ENCODE measurements around the gene GRK3. TPM values are rescaled to one million over a fixed set of nuclear protein-coding genes. Genes with fewer than 3 reads are reported as not detected.

The GRK3 gene
- total and polyA plus RNA-seq, 4 experiments from 2014 or later = 0.11 to 3.2 (median 1.5) TPM

- ChIA-PET POLR2A (ENCODE audit: partially characterized antibody) (no interaction called here), CTCF (ENCODE audit: partially characterized antibody) (no interaction called here)
- H3K9me3 Mint-ChIP-seq = no peaks in the 10 kb centered on the region
- no peak for DNase-seq
- no peak overlapping the region for H3K4me3 ChIP-seq (ENCODE audit: low read length in 2 of 2)
- H3K27ac Mint-ChIP-seq = no peak overlapping the region
- H3K4me1 Mint-ChIP-seq = no peaks in the 10 kb centered on the region
- H3K4me1 ChIP-seq (ENCODE audit: insufficient read depth, low read length) = no peaks in the 10 kb centered on the region
- intact Hi-C loops (cut with micrococcal nuclease) = no loop called here
- no peaks in the 10 kb centered on the region for H3K27me3 Mint-ChIP-seq
- no peaks in the 10 kb centered on the region for H3K36me3 ChIP-seq (ENCODE audit: insufficient read depth, low read length)
- no peak overlapping the region for H3K4me3 Mint-ChIP-seq
- no peaks in the 10 kb centered on the region for H3K9me3 ChIP-seq (ENCODE audit: control insufficient read depth in 1 of 2, low read length in 2 of 2)
- H3K36me3 Mint-ChIP-seq = peaks cover 0 to 1% of the 10 kb centered on the region in 2 donors
- H3K27me3 ChIP-seq (ENCODE audit: insufficient read depth, low read length) = no peaks in the 10 kb centered on the region
- H3K27ac ChIP-seq (ENCODE audit: low read depth, low read length) = no peak overlapping the region
Observed at GRCh38 chr22:25716637-25717036, 152.2 kb downstream of the GRK3 start.

GRCh38 chr22:25718135-25718840 lies 153.8 kb downstream of the GRK3 start:
- Histone ChIP-seq H3K9me3 (ENCODE audit: control insufficient read depth in 1 of 2, low read length in 2 of 2) (no peaks in the 10 kb centered on the region), H3K4me1 (ENCODE audit: insufficient read depth, low read length) (no peaks in the 10 kb centered on the region), H3K36me3 (ENCODE audit: insufficient read depth, low read length) (no peaks in the 10 kb centered on the region), H3K4me3 (ENCODE audit: low read length in 2 of 2) (no peak overlapping the region), H3K27me3 (ENCODE audit: insufficient read depth, low read length) (no peaks in the 10 kb centered on the region), H3K27ac (ENCODE audit: low read depth, low read length) (no peak overlapping the region)
- CTCF ChIA-PET (ENCODE audit: partially characterized antibody) = no interaction called here
- intact Hi-C loops (cut with micrococcal nuclease) = no loop called here
- Mint-ChIP-seq H3K9me3 (no peaks in the 10 kb centered on the region), H3K4me3 (no peak overlapping the region), H3K4me1 (no peaks in the 10 kb centered on the region), H3K27me3 (no peaks in the 10 kb centered on the region), H3K36me3 (no peaks in the 10 kb centered on the region), H3K27ac (no peak overlapping the region)
- POLR2A ChIA-PET (ENCODE audit: partially characterized antibody) = no interaction called here
- no peak for DNase-seq

DNA sequence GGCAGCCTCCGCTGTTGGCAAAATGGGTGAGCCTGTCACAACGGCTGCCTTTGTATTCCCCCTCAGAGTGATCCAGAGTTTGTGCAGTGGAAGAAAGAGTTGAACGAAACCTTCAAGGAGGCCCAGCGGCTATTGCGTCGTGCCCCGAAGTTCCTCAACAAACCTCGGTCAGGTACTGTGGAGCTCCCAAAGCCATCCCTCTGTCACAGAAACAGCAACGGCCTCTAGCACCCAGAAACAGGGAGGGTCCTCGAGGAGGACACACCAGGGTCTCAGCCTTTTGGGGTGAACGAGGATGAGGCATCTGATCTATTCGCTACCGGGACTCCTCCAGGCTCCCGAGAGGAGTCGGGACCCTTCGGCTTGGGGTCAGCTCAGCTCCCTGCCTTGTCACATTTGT lies 157.7 kb downstream of the GRK3 start:
- H3K27ac ChIP-seq (ENCODE audit: low read depth, low read length) = no peak overlapping the region
- no peaks in the 10 kb centered on the region for H3K9me3 ChIP-seq (ENCODE audit: control insufficient read depth in 1 of 2, low read length in 2 of 2)
- H3K27ac Mint-ChIP-seq = no peak overlapping the region
- H3K4me1 ChIP-seq (ENCODE audit: insufficient read depth, low read length) = no peaks in the 10 kb centered on the region
- no peaks in the 10 kb centered on the region for H3K27me3 Mint-ChIP-seq
- H3K4me1 Mint-ChIP-seq = no peaks in the 10 kb centered on the region
- no peaks in the 10 kb centered on the region for H3K9me3 Mint-ChIP-seq
- no peak overlapping the region for H3K4me3 ChIP-seq (ENCODE audit: low read length in 2 of 2)
- H3K4me3 Mint-ChIP-seq = no peak overlapping the region
- ChIA-PET CTCF (ENCODE audit: partially characterized antibody) (no interaction called here), POLR2A (ENCODE audit: partially characterized antibody) (no interaction called here)
- no peaks in the 10 kb centered on the region for H3K36me3 Mint-ChIP-seq
- no peak for DNase-seq
- no peaks in the 10 kb centered on the region for H3K27me3 ChIP-seq (ENCODE audit: insufficient read depth, low read length)
- no peaks in the 10 kb centered on the region for H3K36me3 ChIP-seq (ENCODE audit: insufficient read depth, low read length)
- intact Hi-C loops (cut with micrococcal nuclease) = no loop called here

- Histone ChIP-seq H3K4me3 (ENCODE audit: low read length in 2 of 2) (no peak overlapping the region), H3K36me3 (ENCODE audit: insufficient read depth, low read length) (no peaks in the 10 kb centered on the region), H3K9me3 (ENCODE audit: control insufficient read depth in 1 of 2, low read length in 2 of 2) (no peaks in the 10 kb centered on the region), H3K4me1 (ENCODE audit: insufficient read depth, low read length) (no peaks in the 10 kb centered on the region), H3K27me3 (ENCODE audit: insufficient read depth, low read length) (no peaks in the 10 kb centered on the region), H3K27ac (ENCODE audit: low read depth, low read length) (no peak overlapping the region)
- H3K4me3 Mint-ChIP-seq = no peak overlapping the region
- H3K27me3 Mint-ChIP-seq = no peaks in the 10 kb centered on the region
- intact Hi-C loops (cut with micrococcal nuclease) = no loop called here
- ChIA-PET CTCF (ENCODE audit: partially characterized antibody) (no interaction called here), POLR2A (ENCODE audit: partially characterized antibody) (no interaction called here)
- DNase-seq = no peak
- H3K9me3 Mint-ChIP-seq = no peaks in the 10 kb centered on the region
- peak overlapping the region in 1 of 7 donors; percentile 38 for H3K27ac Mint-ChIP-seq
- H3K36me3 Mint-ChIP-seq = no peaks in the 10 kb centered on the region
- H3K4me1 Mint-ChIP-seq = no peaks in the 10 kb centered on the region
Observed at GRCh38 chr22:25722626-25723025, 158.2 kb downstream of the GRK3 start.

- ChIA-PET CTCF (ENCODE audit: partially characterized antibody) (no interaction called here), POLR2A (ENCODE audit: partially characterized antibody) (no interaction called here)
- Histone ChIP-seq H3K4me3 (ENCODE audit: low read length in 2 of 2) (no peak overlapping the region), H3K27ac (ENCODE audit: low read depth, low read length) (no peak overlapping the region), H3K4me1 (ENCODE audit: insufficient read depth, low read length) (no peaks in the 10 kb centered on the region), H3K9me3 (ENCODE audit: control insufficient read depth in 1 of 2, low read length in 2 of 2) (no peaks in the 10 kb centered on the region), H3K27me3 (ENCODE audit: insufficient read depth, low read length) (no peaks in the 10 kb centered on the region), H3K36me3 (ENCODE audit: insufficient read depth, low read length) (no peaks in the 10 kb centered on the region)
- DNase-seq = no peak
- Mint-ChIP-seq H3K36me3 (no peaks in the 10 kb centered on the region), H3K27ac (no peak overlapping the region), H3K4me3 (no peak overlapping the region), H3K9me3 (no peaks in the 10 kb centered on the region), H3K4me1 (no peaks in the 10 kb centered on the region), H3K27me3 (peaks cover 0 to 2% of the 10 kb centered on the region in 2 donors)
- intact Hi-C loops (cut with micrococcal nuclease) = no loop called here
Observed at GRCh38 chr22:25726241-25726640, 161.8 kb downstream of the GRK3 start.

DNA sequence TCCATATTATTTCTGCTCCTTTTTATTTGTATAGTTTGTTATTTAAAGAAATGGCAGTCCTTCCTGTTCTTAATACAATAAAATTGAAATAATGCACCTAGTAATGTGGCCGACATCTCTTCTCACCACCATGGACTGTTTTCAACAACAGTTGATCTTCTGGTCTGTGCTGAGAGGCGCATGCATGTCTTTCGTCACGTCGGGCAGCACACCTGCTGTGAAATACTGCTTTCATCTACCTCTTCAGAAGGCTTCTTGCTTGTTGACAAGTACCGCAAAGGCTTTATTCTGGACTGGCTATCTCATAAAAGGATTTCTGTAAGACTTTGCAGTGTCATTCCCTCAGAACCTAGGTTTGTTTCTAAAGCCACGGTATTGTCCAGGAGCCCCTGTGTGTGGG lies 163.6 kb downstream of the GRK3 start:
- Histone ChIP-seq H3K9me3 (ENCODE audit: control insufficient read depth in 1 of 2, low read length in 2 of 2) (no peaks in the 10 kb centered on the region), H3K36me3 (ENCODE audit: insufficient read depth, low read length) (no peaks in the 10 kb centered on the region), H3K4me1 (ENCODE audit: insufficient read depth, low read length) (no peaks in the 10 kb centered on the region), H3K27ac (ENCODE audit: low read depth, low read length) (no peak overlapping the region), H3K27me3 (ENCODE audit: insufficient read depth, low read length) (no peaks in the 10 kb centered on the region), H3K4me3 (ENCODE audit: low read length in 2 of 2) (no peak overlapping the region)
- ChIA-PET CTCF (ENCODE audit: partially characterized antibody) (no interaction called here), POLR2A (ENCODE audit: partially characterized antibody) (no interaction called here)
- H3K4me1 Mint-ChIP-seq = no peaks in the 10 kb centered on the region
- H3K9me3 Mint-ChIP-seq = no peaks in the 10 kb centered on the region
- peaks cover 0 to 2% of the 10 kb centered on the region in 2 donors for H3K27me3 Mint-ChIP-seq
- no peak overlapping the region for H3K27ac Mint-ChIP-seq
- intact Hi-C loops (cut with micrococcal nuclease) = no loop called here
- no peaks in the 10 kb centered on the region for H3K36me3 Mint-ChIP-seq
- H3K4me3 Mint-ChIP-seq = no peak overlapping the region
- no peak for DNase-seq

DNA sequence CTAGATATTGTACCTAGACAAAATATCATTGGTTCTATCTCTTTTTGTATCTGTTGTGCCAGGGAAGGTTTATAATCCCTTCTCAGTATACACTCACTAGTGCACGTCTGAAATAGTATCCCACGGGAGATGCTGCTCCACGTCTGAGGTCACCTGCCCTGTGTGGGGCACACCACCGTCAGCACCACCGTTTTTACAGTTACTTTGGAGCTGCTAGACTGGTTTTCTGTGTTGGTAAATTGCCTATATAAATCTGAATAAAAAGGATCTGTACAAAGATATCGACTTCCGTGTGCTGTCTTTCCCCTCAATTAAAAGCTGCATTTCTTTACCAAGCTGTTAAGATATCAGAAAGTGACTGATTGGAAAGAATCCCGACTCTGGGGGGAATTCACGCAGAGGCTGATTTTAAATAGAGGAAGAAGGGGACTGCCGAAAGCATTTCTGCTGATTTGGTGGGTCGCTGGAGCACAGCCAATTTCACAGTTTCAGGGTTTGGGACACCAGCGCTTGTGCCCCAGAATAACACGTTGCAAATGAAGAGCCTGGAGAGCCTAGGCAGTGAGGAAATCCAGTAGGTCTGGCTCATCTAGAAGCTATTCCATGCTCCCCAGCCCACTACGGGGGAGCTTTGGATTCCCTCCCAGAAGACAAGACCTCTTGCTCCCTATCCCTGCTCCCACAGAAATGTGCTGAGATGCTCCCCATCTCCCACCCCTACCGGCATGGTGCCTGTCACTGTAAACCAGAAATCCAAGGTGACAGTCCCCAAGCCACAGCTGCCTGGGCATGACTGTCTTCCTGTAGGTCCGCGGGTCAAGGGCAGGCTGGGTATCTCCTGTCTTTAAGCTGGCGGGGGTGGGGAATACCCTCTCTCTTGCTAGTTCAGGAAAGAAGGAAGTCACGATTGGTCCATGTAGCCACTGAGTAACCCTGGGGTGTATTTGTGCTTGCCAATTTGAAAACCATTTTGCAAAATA lies 164.8 kb downstream of the GRK3 start:
- Histone ChIP-seq H3K27me3 (ENCODE audit: insufficient read depth, low read length) (no peaks in the 10 kb centered on the region), H3K9me3 (ENCODE audit: control insufficient read depth in 1 of 2, low read length in 2 of 2) (no peaks in the 10 kb centered on the region), H3K36me3 (ENCODE audit: insufficient read depth, low read length) (no peaks in the 10 kb centered on the region), H3K27ac (ENCODE audit: low read depth, low read length) (no peak overlapping the region), H3K4me1 (ENCODE audit: insufficient read depth, low read length) (no peaks in the 10 kb centered on the region), H3K4me3 (ENCODE audit: low read length in 2 of 2) (no peak overlapping the region)
- ChIA-PET CTCF (ENCODE audit: partially characterized antibody) (no interaction called here), POLR2A (ENCODE audit: partially characterized antibody) (no interaction called here)
- Mint-ChIP-seq H3K4me3 (no peak overlapping the region), H3K9me3 (no peaks in the 10 kb centered on the region), H3K27ac (no peak overlapping the region), H3K36me3 (no peaks in the 10 kb centered on the region), H3K4me1 (no peaks in the 10 kb centered on the region), H3K27me3 (peaks cover 0 to 5% of the 10 kb centered on the region in 2 donors)
- intact Hi-C loops (cut with micrococcal nuclease) = no loop called here
- DNase-seq = no peak
